ENCODE results near the gene MEF2B.
"Not testable (repeated sequence)": the region's sequence is repeated elsewhere in the genome, so short reads cannot be mapped to it uniquely, and the experiment has no call there.

Gene MEF2B

GRCh38 chr19:19155495-19156219 is 14.4 kb downstream of the MEF2B start:
- no peak for DNase-seq (ENCODE audit: low read depth)

DNA sequence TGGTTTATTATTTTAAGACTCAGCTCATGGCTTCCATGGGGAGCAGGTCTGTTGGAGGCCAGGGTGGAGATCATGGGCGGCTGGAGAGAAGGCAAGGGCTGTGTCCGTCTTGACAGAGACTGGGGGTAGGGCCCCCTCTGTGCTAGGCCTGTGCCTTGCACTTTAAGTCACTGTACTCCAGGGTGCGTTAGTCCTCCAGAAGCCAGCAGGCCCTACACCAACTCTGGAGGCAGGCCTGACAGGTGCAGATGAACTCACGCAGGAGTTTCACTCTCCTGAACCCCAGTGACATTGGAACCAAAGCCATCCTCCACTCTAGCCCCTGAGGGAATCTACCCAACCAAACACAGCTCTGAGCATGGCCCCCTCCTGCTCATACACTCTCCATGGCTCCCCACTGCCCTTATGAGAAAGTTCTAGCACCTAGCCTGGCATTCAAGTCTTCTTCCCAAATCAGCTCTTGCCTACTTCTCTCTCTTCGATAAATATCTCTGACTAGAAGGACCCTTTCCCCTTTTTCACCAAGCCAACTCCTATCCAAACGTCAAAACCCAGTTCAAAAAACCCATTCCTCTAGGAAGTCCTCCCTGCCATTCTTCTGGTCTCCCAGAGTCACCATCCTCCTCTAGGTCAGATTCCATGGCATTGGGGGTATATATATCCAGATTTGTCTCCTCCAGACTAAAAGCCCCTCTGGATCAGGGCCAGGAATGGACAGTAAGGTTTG is 15.1 kb downstream of the MEF2B start:
- DNase-seq (ENCODE audit: low read depth): no peak

DNA sequence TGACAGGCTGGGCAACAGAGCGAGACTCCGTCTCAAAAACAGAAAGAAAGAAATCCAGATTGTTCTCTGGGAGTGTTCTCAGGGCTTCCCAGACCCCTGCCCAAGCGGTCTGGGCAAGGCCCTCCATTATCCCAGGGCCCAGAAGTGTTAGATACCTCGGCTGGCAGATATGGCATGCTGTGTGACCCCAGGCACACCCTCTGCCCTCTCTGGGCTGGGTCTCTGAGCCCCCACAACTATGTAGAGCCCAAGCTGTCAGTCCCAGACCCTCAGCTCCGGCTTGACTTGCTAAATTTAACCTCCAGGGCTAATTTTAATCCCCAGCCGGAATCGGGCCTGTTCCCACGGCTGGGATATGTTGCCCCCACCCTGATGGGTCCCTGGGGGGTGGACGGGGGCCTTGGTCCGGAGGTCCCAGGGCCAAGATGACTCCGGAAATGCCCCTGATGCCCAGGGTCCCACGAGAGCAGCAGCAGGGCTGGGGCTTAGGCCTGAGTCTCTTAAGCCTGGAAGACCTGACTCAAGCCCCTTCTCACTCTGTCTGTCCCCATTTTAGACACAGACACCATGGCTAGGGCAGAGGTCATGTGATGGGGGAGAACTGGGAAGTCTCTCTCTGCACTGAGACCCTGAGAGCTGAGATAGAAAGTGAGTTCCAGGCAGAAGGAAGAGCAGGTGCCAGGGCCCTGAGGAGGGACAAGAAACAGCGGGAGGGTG is 17.2 kb downstream of the MEF2B start:
- no peak for DNase-seq (ENCODE audit: low read depth)

DNA sequence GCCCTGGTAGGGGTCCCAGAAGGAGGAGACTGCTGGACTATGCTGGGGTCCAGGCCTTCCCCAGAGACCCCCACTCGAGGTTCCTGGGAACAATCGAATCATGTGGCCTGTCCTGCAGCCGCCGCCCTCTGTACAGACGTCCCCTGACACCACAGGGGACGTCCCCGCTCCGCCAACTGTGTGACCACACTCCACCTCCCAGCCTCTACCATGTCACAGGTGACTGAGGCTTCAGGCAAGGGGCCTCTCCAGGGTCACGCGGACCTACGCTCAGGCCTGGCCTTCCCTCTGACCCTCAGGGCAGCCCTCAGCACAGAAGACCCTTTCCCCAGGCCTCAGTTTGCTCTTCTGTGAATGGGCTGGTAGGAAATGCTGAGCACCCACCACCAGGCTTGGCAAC is 18.6 kb downstream of the MEF2B start:
- no peak for DNase-seq (ENCODE audit: low read depth)

GRCh38 chr19:19149435-19149834 is 20.6 kb downstream of the MEF2B start:
- no peak for DNase-seq (ENCODE audit: low read depth)

DNA sequence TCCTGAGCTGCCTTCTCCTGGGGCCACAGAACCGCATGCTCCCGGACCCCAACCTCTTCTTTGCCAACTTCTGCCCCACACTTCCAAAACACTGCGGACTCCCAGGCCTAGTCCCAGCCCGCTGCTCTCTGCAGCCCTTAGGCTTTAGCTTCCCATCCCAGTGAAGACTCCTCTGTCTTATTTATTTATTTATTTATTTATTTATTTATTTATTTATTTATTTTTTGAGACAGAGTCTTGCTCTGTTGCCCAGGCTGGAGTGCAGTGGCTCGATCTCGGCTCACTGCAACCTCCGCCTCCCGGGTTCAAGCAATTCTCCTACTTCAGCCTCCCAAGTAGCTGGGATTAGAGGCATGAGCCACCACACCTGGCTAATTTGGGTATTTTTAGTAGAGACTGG is 21.6 kb downstream of the MEF2B start:
- not testable (repeated sequence) for DNase-seq (ENCODE audit: low read depth)

GRCh38 chr19:19147344-19147743 is 22.7 kb downstream of the MEF2B start:
- DNase-seq (ENCODE audit: low read depth): no peak

DNA sequence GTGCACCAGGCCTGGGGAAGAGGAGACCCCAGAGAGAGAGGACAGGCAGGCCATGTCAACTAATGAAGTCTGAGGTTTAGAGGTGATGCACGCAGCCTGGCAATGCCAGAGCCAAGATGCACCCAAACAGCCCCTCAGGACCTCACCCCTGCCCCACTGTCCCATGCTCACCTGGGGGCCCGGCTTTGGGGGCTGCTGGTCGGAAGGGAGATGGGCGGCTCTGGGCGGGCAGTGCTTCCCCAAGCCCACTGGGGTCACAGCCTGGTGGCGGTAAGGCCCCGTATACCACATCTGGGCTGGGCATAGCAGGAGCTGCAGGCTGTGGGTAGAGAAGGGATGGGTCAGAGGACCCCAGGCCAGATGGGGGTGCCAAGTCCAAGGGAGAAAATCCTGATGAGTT is 23.2 kb downstream of the MEF2B start:
- no peak for DNase-seq (ENCODE audit: low read depth)

GRCh38 chr19:19145684-19146608 is 24.1 kb downstream of the MEF2B start:
- DNase-seq (ENCODE audit: low read depth): peak; percentile 33

GRCh38 chr19:19145281-19145680 is 24.8 kb downstream of the MEF2B start:
- DNase-seq (ENCODE audit: low read depth): no peak

- DNase-seq (ENCODE audit: low read depth): no peak
Measured at GRCh38 chr19:19142347-19142746, 27.7 kb downstream of the MEF2B start.

DNA sequence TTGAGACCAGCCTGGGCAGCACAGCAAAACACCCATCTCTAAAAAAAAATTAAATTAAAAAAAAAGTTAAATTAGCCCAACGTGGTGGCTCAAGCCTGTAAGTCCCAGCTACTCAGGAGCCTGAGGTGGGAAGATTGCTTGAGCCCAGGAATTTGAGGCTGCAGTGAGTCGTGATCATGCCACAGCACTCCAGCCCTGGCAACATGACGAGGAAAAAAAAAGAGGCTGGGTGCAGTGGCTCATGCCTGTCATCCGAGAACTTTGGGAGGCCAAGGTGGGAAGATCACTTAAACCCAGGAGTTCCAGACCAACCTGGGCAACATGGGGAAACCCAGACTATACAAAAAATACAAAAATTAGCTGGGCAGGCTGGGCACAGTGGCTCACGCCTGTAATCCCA is 29.6 kb downstream of the MEF2B start:
- no peak for DNase-seq (ENCODE audit: low read depth)

DNA sequence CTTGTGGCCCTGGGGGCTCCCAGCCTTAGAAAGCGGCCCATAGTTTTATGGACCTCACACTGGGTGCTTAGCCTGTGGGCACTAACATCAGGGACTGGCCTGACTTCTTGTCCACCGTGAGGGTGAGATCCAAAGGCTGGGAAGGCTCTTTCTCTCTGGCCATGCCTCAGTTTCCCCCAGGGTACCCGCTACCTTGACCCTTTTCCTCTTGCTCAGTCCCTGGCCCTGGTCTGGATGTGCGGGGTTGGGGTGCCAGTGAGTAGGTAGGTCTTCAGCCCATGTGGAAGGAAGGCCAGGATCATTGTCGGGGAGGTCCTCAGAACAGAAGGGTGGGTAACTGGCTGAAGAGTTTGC is 30.2 kb downstream of the MEF2B start:
- no peak for DNase-seq (ENCODE audit: low read depth)

DNA sequence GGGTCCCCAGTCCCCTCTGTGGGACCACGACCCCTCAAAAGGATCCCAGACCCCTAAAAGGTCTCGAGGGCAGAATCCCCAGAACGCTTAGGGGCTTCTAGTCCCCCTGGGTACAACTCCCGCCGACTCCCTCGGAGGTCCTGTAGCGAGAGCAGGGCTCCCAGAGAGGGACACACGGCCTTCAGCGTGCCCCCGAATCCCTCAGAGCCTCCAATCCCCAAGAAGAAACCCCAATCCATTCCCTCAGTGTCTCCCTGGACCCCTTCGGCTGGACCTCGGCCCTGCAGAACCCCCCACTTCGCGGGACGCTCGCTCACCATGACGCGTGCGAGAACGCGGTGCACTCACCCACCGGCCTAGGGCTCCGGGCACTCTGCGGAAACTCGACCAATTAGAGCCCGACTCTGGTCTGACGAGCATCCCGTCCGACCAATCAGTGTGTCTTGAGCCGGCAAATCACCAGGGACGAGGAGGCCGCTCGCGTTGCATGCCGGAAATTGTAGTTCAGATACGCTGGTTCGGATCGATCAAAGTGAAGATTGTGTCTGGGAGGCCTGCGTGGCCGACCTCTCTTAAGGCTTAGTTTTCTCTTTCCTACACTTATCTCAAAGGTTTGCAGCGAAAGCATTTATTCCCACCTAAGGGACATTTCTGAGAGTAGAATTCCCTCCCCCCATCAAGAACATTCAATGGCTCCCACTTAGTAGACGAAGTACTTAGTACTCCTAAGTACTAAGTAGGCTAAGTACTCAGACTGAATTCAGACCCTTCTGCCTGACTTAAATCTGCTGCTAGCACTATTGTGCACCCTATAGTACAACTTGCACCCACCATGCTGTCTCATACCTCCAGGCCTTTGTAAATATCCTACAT is 31.7 kb downstream of the MEF2B start, which contains the start of gene TMEM161A:
Gene TMEM161A, minus strand, starts transcription at position 370 of the 873 bp plus-strand sequence. Its CDS starts 50 bp downstream, at position 320.
- DNase-seq (ENCODE audit: low read depth): peak; percentile 99

DNA sequence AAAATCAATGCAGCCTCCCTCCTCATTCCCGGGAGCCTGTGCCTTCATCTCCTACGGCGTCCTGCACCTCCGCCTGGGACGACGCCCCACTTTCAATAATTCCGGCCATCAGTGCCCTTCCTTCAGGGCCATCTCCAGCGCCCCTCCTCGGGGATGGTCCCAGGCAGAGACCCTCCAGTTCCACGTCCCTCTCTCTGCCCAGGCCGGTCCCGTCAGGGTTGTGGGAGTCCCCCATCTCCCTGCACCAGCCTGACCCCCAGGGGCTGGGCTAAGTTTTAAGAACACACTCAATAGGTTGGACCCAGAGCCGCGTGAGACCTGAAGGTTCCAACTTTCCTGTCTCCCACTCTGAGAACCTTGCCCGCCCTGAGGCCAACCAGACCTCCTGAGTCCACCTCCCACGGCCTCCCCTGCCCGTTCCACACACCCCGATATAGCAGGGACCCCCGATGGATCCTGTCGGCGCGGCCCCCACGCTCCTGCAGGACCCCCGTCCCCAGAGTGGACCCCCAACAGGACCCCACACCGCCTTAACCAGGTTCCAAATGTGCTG is 32.4 kb downstream of the MEF2B start:
- no peak for DNase-seq (ENCODE audit: low read depth)

- not testable (repeated sequence) for DNase-seq (ENCODE audit: low read depth)
Measured at GRCh38 chr19:19135713-19136112, 34.4 kb downstream of the MEF2B start.

- no peak for DNase-seq (ENCODE audit: low read depth)
Measured at GRCh38 chr19:19134687-19135158, 35.3 kb downstream of the MEF2B start.

- no peak for DNase-seq (ENCODE audit: low read depth)
Measured at GRCh38 chr19:19133985-19134384, 36.1 kb downstream of the MEF2B start.

- DNase-seq (ENCODE audit: low read depth): no peak
Measured at GRCh38 chr19:19132912-19133311, 37.2 kb downstream of the MEF2B start.

DNA sequence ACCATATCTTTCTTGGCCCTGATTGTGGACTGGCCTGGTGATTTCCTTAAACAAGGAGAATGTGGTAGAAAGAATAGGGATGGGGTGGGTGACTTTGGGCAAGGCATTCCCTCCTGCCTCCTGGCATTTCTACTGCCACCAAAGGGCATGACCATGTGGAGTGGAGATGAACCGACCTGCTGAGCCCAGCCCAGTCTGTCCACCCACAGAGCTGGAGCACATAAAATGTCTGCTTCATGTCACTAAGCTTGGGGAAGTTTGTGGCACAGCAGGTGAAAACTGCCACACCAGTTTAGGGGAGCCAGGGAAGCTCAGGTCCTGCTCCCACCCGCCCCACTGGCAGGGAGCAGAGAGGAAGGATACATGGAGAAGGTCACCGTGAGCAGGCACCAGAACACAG is 38.1 kb downstream of the MEF2B start:
- no peak for DNase-seq (ENCODE audit: low read depth)
